OCI-LY3 (cell line): ENCODE data around the gene TRRAP.

ENCODE experiments used
- EZH2phosphoT487 ChIP-seq: fragments of 200-600 bp; shearing (Covaris generic); IDR thresholded peaks from 2 replicates; pipeline ENCODE4 v1.6.1; 2018; ENCODE audit warnings: antibody characterized with exemption, mixed run types, low read depth
- TF ChIP-seq, protein P1 (sequence below): fragments of 200-600, 300-600 bp; sonication (generic); IDR thresholded peaks from 2 replicates; pipeline ENCODE4 v1.5.1; 2014; ENCODE audit warnings: antibody characterized with exemption, low read length, low read depth

DNA sequence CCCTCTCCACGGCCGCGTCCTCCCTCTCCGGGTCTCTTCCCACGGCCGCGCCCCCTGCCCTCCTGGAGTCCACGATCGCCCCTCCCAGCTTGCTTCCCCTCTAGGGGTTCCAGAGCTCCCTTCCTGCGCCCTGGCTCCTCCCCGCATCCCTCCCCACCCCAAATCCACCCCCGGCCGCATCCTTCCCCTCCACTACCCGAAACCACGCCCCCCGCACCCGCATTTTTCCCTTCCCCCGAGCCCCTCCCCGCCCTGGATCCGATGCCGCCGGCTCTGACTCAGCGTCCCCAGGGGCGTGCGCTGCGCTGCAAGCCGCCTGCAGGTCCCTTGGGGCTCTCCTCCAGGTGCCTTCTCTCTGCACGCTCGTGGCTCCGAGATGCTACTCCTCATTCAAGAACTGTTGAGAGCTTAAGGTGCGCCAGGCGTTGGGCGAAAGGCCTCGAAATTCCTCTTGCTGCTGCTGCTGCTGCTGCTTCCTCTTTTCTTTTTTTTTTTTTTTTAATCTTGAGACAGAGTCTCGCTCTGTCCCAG, 8.1 kb upstream of the TRRAP start:
- TF ChIP-seq, protein P1, sequence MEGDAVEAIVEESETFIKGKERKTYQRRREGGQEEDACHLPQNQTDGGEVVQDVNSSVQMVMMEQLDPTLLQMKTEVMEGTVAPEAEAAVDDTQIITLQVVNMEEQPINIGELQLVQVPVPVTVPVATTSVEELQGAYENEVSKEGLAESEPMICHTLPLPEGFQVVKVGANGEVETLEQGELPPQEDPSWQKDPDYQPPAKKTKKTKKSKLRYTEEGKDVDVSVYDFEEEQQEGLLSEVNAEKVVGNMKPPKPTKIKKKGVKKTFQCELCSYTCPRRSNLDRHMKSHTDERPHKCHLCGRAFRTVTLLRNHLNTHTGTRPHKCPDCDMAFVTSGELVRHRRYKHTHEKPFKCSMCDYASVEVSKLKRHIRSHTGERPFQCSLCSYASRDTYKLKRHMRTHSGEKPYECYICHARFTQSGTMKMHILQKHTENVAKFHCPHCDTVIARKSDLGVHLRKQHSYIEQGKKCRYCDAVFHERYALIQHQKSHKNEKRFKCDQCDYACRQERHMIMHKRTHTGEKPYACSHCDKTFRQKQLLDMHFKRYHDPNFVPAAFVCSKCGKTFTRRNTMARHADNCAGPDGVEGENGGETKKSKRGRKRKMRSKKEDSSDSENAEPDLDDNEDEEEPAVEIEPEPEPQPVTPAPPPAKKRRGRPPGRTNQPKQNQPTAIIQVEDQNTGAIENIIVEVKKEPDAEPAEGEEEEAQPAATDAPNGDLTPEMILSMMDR = no peak
- no peak for TF ChIP-seq EZH2phosphoT487
